ENCODE results near the gene WASF1. TPM values are rescaled to one million over a fixed set of nuclear protein-coding genes. Genes with fewer than 3 reads are reported as not detected.

Gene WASF1
- total and polyA plus RNA-seq, 12 donors = 0.43 to 3.1 (median 0.99) TPM

GRCh38 chr6:110147870-110148269 lies 31.6 kb downstream of the WASF1 start:
- Histone ChIP-seq H3K4me1 (no peaks in the 10 kb centered on the region), H3K27ac (no peak overlapping the region), H3K4me3 (no peak overlapping the region), H3K27me3 (no peaks in the 10 kb centered on the region), H3K9me3 (peaks cover 0 to 5% (median 0%) of the 10 kb centered on the region in 11 donors), H3K36me3 (no peaks in the 10 kb centered on the region)
- no peak for ATAC-seq
- 91 to 92% methylated on average over 3 of the region's 3 CpGs for WGBS, 2 donors
- no peak for TF ChIP-seq CTCF (IDR thresholded peaks at IDR 0.05)
- no peak for DNase-seq
- intact Hi-C loops (cut with DNase I) = no loop called here

GRCh38 chr6:110140650-110141049 lies 38.8 kb downstream of the WASF1 start:
- TF ChIP-seq CTCF (IDR thresholded peaks at IDR 0.05) = no peak
- WGBS, 2 donors = 83 to 92% methylated on average over 2 of the region's 2 CpGs
- Histone ChIP-seq H3K4me1 (no peaks in the 10 kb centered on the region), H3K36me3 (no peaks in the 10 kb centered on the region), H3K27ac (no peak overlapping the region), H3K4me3 (no peak overlapping the region), H3K27me3 (no peaks in the 10 kb centered on the region), H3K9me3 (peaks cover 0 to 15% (median 0%) of the 10 kb centered on the region in 11 donors)
- ATAC-seq = no peak
- no peak for DNase-seq
- intact Hi-C loops (cut with DNase I) = no loop called here

GRCh38 chr6:110139052-110139451 lies 40.4 kb downstream of the WASF1 start:
- ATAC-seq (no peak), DNase-seq (no peak)
- H3K36me3 ChIP-seq = no peaks in the 10 kb centered on the region
- 94 to 99% methylated on average over 9 of the region's 9 CpGs for WGBS, 2 donors
- no peak for TF ChIP-seq CTCF (IDR thresholded peaks at IDR 0.05)
- H3K27ac ChIP-seq = no peak overlapping the region
- no peaks in the 10 kb centered on the region for H3K27me3 ChIP-seq
- no peak overlapping the region for H3K4me3 ChIP-seq
- H3K4me1 ChIP-seq = no peaks in the 10 kb centered on the region
- peaks cover 0 to 10% (median 0%) of the 10 kb centered on the region in 11 donors for H3K9me3 ChIP-seq
- intact Hi-C loops (cut with DNase I) = no loop called here

- no peaks in the 10 kb centered on the region for H3K4me1 ChIP-seq
- no peaks in the 10 kb centered on the region for H3K27me3 ChIP-seq
- no peak for TF ChIP-seq CTCF (IDR thresholded peaks at IDR 0.05)
- 96 to 98% methylated on average over 10 of the region's 10 CpGs for WGBS, 2 donors
- intact Hi-C loops (cut with DNase I) = no loop called here
- ATAC-seq = no peak
- H3K27ac ChIP-seq = no peak overlapping the region
- no peak for DNase-seq
- H3K36me3 ChIP-seq = no peaks in the 10 kb centered on the region
- H3K9me3 ChIP-seq = peaks cover 0 to 10% (median 0%) of the 10 kb centered on the region in 11 donors
- H3K4me3 ChIP-seq = no peak overlapping the region
Measured at GRCh38 chr6:110137924-110138887, 41.3 kb downstream of the WASF1 start.

All from heart right ventricle (tissue), 16 donors.